ENCODE measurements around the gene CSRNP3.

The CSRNP3 gene

GRCh38 chr2:165563468-165564225, 94.1 kb downstream of the CSRNP3 start:
- DNase-seq (ENCODE audit: extremely low read depth, low read depth) = no peak
- no peak overlapping the region for H3K4me3 ChIP-seq (replicated peaks; ENCODE audit: low read depth, low read length)
- peak; percentile 14 for TF ChIP-seq CTCF (IDR thresholded peaks at IDR 0.05; ENCODE audit: low read depth, low read length, missing control alignments)

- no peak for DNase-seq (ENCODE audit: extremely low read depth, low read depth)
- H3K4me3 ChIP-seq (replicated peaks; ENCODE audit: low read depth, low read length) = no peak overlapping the region
- no peak for TF ChIP-seq CTCF (IDR thresholded peaks at IDR 0.05; ENCODE audit: low read depth, low read length, missing control alignments)
Measured at GRCh38 chr2:165566008-165566407, 96.5 kb downstream of the CSRNP3 start.

GRCh38 chr2:165567273-165567672, 97.8 kb downstream of the CSRNP3 start:
- no peak for DNase-seq (ENCODE audit: extremely low read depth, low read depth)
- no peak for TF ChIP-seq CTCF (IDR thresholded peaks at IDR 0.05; ENCODE audit: low read depth, low read length, missing control alignments)
- H3K4me3 ChIP-seq (replicated peaks; ENCODE audit: low read depth, low read length) = no peak overlapping the region

GRCh38 chr2:165568361-165568760, 98.9 kb downstream of the CSRNP3 start:
- no peak overlapping the region for H3K4me3 ChIP-seq (replicated peaks; ENCODE audit: low read depth, low read length)
- DNase-seq (ENCODE audit: extremely low read depth, low read depth) = no peak
- TF ChIP-seq CTCF (IDR thresholded peaks at IDR 0.05; ENCODE audit: low read depth, low read length, missing control alignments) = no peak

- no peak for DNase-seq (ENCODE audit: extremely low read depth, low read depth)
- TF ChIP-seq CTCF (IDR thresholded peaks at IDR 0.05; ENCODE audit: low read depth, low read length, missing control alignments) = no peak
- H3K4me3 ChIP-seq (replicated peaks; ENCODE audit: low read depth, low read length) = no peak overlapping the region
Measured at GRCh38 chr2:165571477-165571876, 102.0 kb downstream of the CSRNP3 start.

GRCh38 chr2:165572151-165572550, 102.7 kb downstream of the CSRNP3 start:
- H3K4me3 ChIP-seq (replicated peaks; ENCODE audit: low read depth, low read length) = no peak overlapping the region
- no peak for TF ChIP-seq CTCF (IDR thresholded peaks at IDR 0.05; ENCODE audit: low read depth, low read length, missing control alignments)
- DNase-seq (ENCODE audit: extremely low read depth, low read depth) = no peak

Data from HFF-Myc (cell line).